Panc1 (cell line): ENCODE measurements around the gene PBXIP1.

Experiments
- POLR2AphosphoS5 ChIP-seq: IDR thresholded peaks from 2 replicates; pipeline ENCODE4 v1.6.1; 2012; ENCODE audit warnings: mild to moderate bottlenecking, low read depth, low read length, moderate library complexity
- SIN3A ChIP-seq: IDR thresholded peaks from 2 replicates; pipeline ENCODE4 v1.6.1; 2012; ENCODE audit warnings: low read depth, mild to moderate bottlenecking, low read length, moderate library complexity, borderline replicate concordance; ENCODE audit not compliant: insufficient read depth
- TCF7L2 ChIP-seq: IDR thresholded peaks from 2 replicates; pipeline ENCODE4 v1.6.1; 2011; ENCODE audit warnings: mild to moderate bottlenecking, low read depth, low read length, inconsistent platforms
- TF ChIP-seq, protein P1 (sequence below): fragments of 450-650 bp; IDR thresholded peaks from 2 replicates; pipeline ENCODE4 v1.5.1; 2017; ENCODE audit warnings: mild to moderate bottlenecking
- TF ChIP-seq, protein P2 (sequence below), 2 experiments: IDR thresholded peaks; 2 replicates each; pipeline ENCODE4 v1.6.1; 2011 to 2012; ENCODE audit warnings: low read depth in 2 of 2, control low read depth in 1 of 2, low read length in 1 of 2, mild to moderate bottlenecking in 1 of 2, moderate library complexity in 1 of 2; ENCODE audit not compliant: insufficient read depth in 1 of 2

DNA sequence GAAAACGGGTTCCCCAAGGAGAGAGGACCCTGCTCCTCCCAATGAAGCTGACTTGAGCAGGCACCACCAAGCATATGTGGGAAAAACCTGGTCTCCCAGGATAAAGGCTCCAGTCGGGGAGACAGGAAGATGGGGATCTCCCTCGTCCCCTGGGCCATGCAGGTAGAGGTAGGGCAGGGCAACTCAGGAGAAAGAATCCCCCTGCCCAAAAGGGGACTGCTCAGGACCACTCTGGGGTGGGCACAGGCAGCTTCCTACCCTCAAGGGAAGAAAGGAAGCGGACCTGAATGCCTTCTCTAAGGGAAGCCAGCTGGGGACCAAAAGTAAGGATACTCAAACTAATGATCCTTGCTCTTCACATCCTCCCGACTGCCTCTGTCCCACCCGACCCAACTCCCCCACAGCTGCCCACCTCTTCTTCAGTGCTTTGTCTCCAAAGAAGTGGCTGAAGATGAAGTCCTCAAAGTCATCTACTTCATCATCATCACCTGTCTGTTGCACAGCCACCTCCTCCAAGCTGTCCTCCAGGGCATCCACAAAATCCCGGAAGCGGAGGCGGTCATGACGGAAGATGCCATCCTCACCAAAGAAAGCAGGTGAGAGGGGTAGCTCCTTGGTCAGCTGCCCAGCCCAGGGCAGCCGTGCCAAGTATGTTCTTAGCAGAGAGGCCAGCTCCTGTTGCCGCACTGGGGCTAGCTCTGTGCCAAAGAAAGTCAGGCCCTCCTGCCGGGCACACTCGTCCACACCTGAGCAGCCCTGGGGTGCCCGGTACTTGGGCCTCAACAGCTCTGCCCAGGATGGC, 10.5 kb downstream of the PBXIP1 start:
- TF ChIP-seq, protein P1, sequence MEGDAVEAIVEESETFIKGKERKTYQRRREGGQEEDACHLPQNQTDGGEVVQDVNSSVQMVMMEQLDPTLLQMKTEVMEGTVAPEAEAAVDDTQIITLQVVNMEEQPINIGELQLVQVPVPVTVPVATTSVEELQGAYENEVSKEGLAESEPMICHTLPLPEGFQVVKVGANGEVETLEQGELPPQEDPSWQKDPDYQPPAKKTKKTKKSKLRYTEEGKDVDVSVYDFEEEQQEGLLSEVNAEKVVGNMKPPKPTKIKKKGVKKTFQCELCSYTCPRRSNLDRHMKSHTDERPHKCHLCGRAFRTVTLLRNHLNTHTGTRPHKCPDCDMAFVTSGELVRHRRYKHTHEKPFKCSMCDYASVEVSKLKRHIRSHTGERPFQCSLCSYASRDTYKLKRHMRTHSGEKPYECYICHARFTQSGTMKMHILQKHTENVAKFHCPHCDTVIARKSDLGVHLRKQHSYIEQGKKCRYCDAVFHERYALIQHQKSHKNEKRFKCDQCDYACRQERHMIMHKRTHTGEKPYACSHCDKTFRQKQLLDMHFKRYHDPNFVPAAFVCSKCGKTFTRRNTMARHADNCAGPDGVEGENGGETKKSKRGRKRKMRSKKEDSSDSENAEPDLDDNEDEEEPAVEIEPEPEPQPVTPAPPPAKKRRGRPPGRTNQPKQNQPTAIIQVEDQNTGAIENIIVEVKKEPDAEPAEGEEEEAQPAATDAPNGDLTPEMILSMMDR: no peak
- TF ChIP-seq, protein P2, sequence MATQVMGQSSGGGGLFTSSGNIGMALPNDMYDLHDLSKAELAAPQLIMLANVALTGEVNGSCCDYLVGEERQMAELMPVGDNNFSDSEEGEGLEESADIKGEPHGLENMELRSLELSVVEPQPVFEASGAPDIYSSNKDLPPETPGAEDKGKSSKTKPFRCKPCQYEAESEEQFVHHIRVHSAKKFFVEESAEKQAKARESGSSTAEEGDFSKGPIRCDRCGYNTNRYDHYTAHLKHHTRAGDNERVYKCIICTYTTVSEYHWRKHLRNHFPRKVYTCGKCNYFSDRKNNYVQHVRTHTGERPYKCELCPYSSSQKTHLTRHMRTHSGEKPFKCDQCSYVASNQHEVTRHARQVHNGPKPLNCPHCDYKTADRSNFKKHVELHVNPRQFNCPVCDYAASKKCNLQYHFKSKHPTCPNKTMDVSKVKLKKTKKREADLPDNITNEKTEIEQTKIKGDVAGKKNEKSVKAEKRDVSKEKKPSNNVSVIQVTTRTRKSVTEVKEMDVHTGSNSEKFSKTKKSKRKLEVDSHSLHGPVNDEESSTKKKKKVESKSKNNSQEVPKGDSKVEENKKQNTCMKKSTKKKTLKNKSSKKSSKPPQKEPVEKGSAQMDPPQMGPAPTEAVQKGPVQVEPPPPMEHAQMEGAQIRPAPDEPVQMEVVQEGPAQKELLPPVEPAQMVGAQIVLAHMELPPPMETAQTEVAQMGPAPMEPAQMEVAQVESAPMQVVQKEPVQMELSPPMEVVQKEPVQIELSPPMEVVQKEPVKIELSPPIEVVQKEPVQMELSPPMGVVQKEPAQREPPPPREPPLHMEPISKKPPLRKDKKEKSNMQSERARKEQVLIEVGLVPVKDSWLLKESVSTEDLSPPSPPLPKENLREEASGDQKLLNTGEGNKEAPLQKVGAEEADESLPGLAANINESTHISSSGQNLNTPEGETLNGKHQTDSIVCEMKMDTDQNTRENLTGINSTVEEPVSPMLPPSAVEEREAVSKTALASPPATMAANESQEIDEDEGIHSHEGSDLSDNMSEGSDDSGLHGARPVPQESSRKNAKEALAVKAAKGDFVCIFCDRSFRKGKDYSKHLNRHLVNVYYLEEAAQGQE (IDR thresholded peaks at IDR 0.05; ENCODE audit: insufficient read depth in 1 of 2, low read depth in 2 of 2, low read length in 1 of 2): no peak
- TF ChIP-seq SIN3A: no peak
- TF ChIP-seq POLR2AphosphoS5: no peak
- TF ChIP-seq TCF7L2: no peak
